Sigmoid colon (tissue), 7 donors: ENCODE results near the gene COPA. TPM values are rescaled to one million over a fixed set of nuclear protein-coding genes. Genes with fewer than 3 reads are reported as not detected.

Experiments used
- DNase-seq: peaks from one replicate; pipeline ENCODE4 v3.0.0-alpha.2; 2019
- H3K27ac ChIP-seq, 4 donors: fragments of 200-600 bp; sonication (generic); one replicate each; pipeline ENCODE4 v1.5.1; 2016 to 2019; ENCODE audit warnings: mild to moderate bottlenecking in 1 of 4
- H3K27me3 ChIP-seq, 3 donors: fragments of 200-600 bp; sonication (generic); one replicate each; pipeline ENCODE4 v1.5.1; 2019; ENCODE audit warnings: mild to moderate bottlenecking in 1 of 3
- H3K36me3 ChIP-seq, 4 donors: fragments of 200-600 bp; sonication (generic); one replicate each; pipeline ENCODE4 v1.5.1; 2016 to 2019
- H3K4me1 ChIP-seq, 4 donors: fragments of 200-600 bp; sonication (generic); one replicate each; pipeline ENCODE4 v1.5.1; 2017 to 2019
- H3K4me3 ChIP-seq, 4 donors: fragments of 200-600 bp; sonication (generic); one replicate each; pipeline ENCODE4 v1.5.1; 2017 to 2019; ENCODE audit warnings: mild to moderate bottlenecking in 2 of 4, moderate library complexity in 1 of 4
- H3K9me3 ChIP-seq, 4 donors: fragments of 200-600 bp in 3 of 4; sonication (generic) in 3 of 4; one replicate each; pipeline versions ENCODE4 v1.5.1 to v1.6.1; 2013 to 2019
- EP300 ChIP-seq, 4 donors: sonication (generic); formaldehyde crosslinking; IDR thresholded peaks; one replicate each; pipeline ENCODE4 v1.6.1; 2017; ENCODE audit warnings: antibody characterized with exemption in 4 of 4
- POLR2A ChIP-seq, 2 donors: fragments of 450-650 bp; IDR thresholded peaks; one replicate each; pipeline ENCODE4 v1.6.1; 2016; ENCODE audit warnings: antibody characterized with exemption in 2 of 2, mild to moderate bottlenecking in 2 of 2, moderate library complexity in 2 of 2
- POLR2AphosphoS5 ChIP-seq, 4 donors: sonication (generic); formaldehyde crosslinking; IDR thresholded peaks; one replicate each; pipeline ENCODE4 v1.6.1; 2017; ENCODE audit warnings: antibody characterized with exemption in 4 of 4
- WGBS, 2 donors: extraction: QIAGEN DNeasy Blood & Tissue Kit; methylation state at CpG; one replicate each; pipeline ENCODE4 v1.1.7; 2013; 5-methylcytosine and 5-hydroxymethylcytosine counted together
- intact Hi-C: fragments of 100-400 bp; cut with DNase I; formaldehyde crosslinking; loops from one replicate; pipeline ENCODE4 v1.15.1; 2023
- polyA plus RNA-seq, 3 donors: library from polyadenylated mRNA; stranded (reverse); fragments of 200-250 nt; gene quantifications; one replicate each; pipeline ENCODE4 v1.2.3, GENCODE V29; 2013
- total RNA-seq, 4 donors: library from RNA; depleted of rRNA; stranded (reverse); fragments of >200 nt; gene quantifications; one replicate each; pipeline ENCODE4 v1.1.0, GENCODE V29; 2016
- TF ChIP-seq, protein P1 (sequence below), 4 experiments: fragments of 450-650 bp in 3 of 4; fragments of 200-600 bp in 1 of 4; IDR thresholded peaks; one replicate each; pipeline ENCODE4 v1.5.1; 2016 to 2019; ENCODE audit warnings: antibody characterized with exemption in 4 of 4, mild to moderate bottlenecking in 3 of 4, moderate library complexity in 2 of 4
- donor health status: healthy with polysubstance abuse.
- donor health status: Bipolar disorder and iron deficiency.
- donor health status: healthy.

COPA gene
- total and polyA plus RNA-seq, 7 donors: 62.5 to 117 (median 93.8) TPM

DNA sequence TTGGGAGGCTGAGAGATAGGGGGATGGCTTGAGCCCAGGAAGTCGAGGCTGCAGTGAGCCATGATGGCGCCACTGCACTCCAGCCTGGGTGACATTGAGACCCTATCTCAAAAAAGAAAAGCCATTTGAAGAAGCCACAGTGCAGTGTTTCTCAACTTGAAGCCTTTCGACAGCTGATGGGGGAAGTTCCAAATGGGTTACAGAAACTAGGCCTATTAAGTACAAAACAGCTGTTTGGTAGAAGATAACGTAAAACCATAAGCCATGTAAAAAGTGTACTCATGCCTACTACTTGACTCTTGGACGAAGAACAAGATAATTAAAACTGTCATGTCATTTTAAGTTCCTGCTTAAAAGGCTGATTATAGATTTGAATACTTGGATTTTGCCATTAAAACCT is 16.6 kb downstream of the COPA start:
- no peak overlapping the region for H3K4me3 ChIP-seq
- 95 to 97% methylated on average over 5 of the region's 5 CpGs for WGBS, 2 donors
- no peaks in the 10 kb centered on the region for H3K9me3 ChIP-seq
- TF ChIP-seq POLR2AphosphoS5 (IDR thresholded peaks at IDR 0.05) (no peak), POLR2A (IDR thresholded peaks at IDR 0.05) (no peak), EP300 (IDR thresholded peaks at IDR 0.05) (no peak)
- TF ChIP-seq, protein P1, sequence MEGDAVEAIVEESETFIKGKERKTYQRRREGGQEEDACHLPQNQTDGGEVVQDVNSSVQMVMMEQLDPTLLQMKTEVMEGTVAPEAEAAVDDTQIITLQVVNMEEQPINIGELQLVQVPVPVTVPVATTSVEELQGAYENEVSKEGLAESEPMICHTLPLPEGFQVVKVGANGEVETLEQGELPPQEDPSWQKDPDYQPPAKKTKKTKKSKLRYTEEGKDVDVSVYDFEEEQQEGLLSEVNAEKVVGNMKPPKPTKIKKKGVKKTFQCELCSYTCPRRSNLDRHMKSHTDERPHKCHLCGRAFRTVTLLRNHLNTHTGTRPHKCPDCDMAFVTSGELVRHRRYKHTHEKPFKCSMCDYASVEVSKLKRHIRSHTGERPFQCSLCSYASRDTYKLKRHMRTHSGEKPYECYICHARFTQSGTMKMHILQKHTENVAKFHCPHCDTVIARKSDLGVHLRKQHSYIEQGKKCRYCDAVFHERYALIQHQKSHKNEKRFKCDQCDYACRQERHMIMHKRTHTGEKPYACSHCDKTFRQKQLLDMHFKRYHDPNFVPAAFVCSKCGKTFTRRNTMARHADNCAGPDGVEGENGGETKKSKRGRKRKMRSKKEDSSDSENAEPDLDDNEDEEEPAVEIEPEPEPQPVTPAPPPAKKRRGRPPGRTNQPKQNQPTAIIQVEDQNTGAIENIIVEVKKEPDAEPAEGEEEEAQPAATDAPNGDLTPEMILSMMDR (IDR thresholded peaks at IDR 0.05): no peak
- H3K27ac ChIP-seq: no peak overlapping the region
- intact Hi-C loops: no loop called here
- no peaks in the 10 kb centered on the region for H3K4me1 ChIP-seq
- peaks cover 28 to 100% (median 60%) of the 10 kb centered on the region in 4 donors for H3K36me3 ChIP-seq
- DNase-seq: no peak
- H3K27me3 ChIP-seq: no peaks in the 10 kb centered on the region

GRCh38 chr1:160325252-160325651 is 17.8 kb downstream of the COPA start:
- TF ChIP-seq POLR2AphosphoS5 (IDR thresholded peaks at IDR 0.05): no peak
- no peak for TF ChIP-seq EP300 (IDR thresholded peaks at IDR 0.05)
- TF ChIP-seq POLR2A (IDR thresholded peaks at IDR 0.05): no peak
- TF ChIP-seq, protein P1 (IDR thresholded peaks at IDR 0.05): no peak
- Histone ChIP-seq H3K36me3 (peaks cover 19 to 97% (median 48%) of the 10 kb centered on the region in 4 donors), H3K4me3 (no peak overlapping the region), H3K27me3 (no peaks in the 10 kb centered on the region), H3K4me1 (no peaks in the 10 kb centered on the region), H3K9me3 (no peaks in the 10 kb centered on the region), H3K27ac (no peak overlapping the region)
- intact Hi-C loops: no loop called here
- DNase-seq: no peak
- 95 to 98% methylated on average over 4 of the region's 4 CpGs for WGBS, 2 donors

- no peak for DNase-seq
- intact Hi-C loops: no loop called here
- no peaks in the 10 kb centered on the region for H3K4me1 ChIP-seq
- no peak overlapping the region for H3K27ac ChIP-seq
- H3K4me3 ChIP-seq: no peak overlapping the region
- TF ChIP-seq POLR2A (IDR thresholded peaks at IDR 0.05) (no peak), EP300 (IDR thresholded peaks at IDR 0.05) (no peak), POLR2AphosphoS5 (IDR thresholded peaks at IDR 0.05) (no peak)
- TF ChIP-seq, protein P1 (IDR thresholded peaks at IDR 0.05): no peak
- peaks cover under 1 to 92% (median 35%) of the 10 kb centered on the region in 4 donors for H3K36me3 ChIP-seq
- no peaks in the 10 kb centered on the region for H3K9me3 ChIP-seq
- H3K27me3 ChIP-seq: no peaks in the 10 kb centered on the region
- 96 to 98% methylated on average over 6 of the region's 6 CpGs for WGBS, 2 donors
Observed at GRCh38 chr1:160322831-160323230, 20.2 kb downstream of the COPA start.

- H3K27me3 ChIP-seq: no peaks in the 10 kb centered on the region
- H3K4me3 ChIP-seq: no peak overlapping the region
- H3K36me3 ChIP-seq: peaks cover 41 to 95% (median 59%) of the 10 kb centered on the region in 4 donors
- TF ChIP-seq POLR2A (IDR thresholded peaks at IDR 0.05) (no peak), EP300 (IDR thresholded peaks at IDR 0.05) (no peak), POLR2AphosphoS5 (IDR thresholded peaks at IDR 0.05) (no peak)
- TF ChIP-seq, protein P1 (IDR thresholded peaks at IDR 0.05): no peak
- H3K27ac ChIP-seq: no peak overlapping the region
- intact Hi-C loops: no loop called here
- no peaks in the 10 kb centered on the region for H3K4me1 ChIP-seq
- DNase-seq: no peak
- WGBS, 2 donors: 55 to 74% methylated on average over 2 of the region's 2 CpGs
- no peaks in the 10 kb centered on the region for H3K9me3 ChIP-seq
Observed at GRCh38 chr1:160315359-160315758, 27.7 kb downstream of the COPA start.

GRCh38 chr1:160309571-160309970 is 33.5 kb downstream of the COPA start:
- intact Hi-C loops: no loop called here
- WGBS, 2 donors: 80 to 84% methylated on average over 1 of the region's 1 CpG
- no peak for TF ChIP-seq EP300 (IDR thresholded peaks at IDR 0.05)
- TF ChIP-seq POLR2AphosphoS5 (IDR thresholded peaks at IDR 0.05): no peak
- no peak for TF ChIP-seq POLR2A (IDR thresholded peaks at IDR 0.05)
- TF ChIP-seq, protein P1 (IDR thresholded peaks at IDR 0.05): no peak
- H3K27ac ChIP-seq: no peak overlapping the region
- DNase-seq: no peak
- no peaks in the 10 kb centered on the region for H3K27me3 ChIP-seq
- H3K4me1 ChIP-seq: no peaks in the 10 kb centered on the region
- no peak overlapping the region for H3K4me3 ChIP-seq
- H3K36me3 ChIP-seq: peaks cover 72 to 100% (median 83%) of the 10 kb centered on the region in 4 donors
- H3K9me3 ChIP-seq: no peaks in the 10 kb centered on the region
